Mesendoderm (in vitro differentiated cells): Measurements from ENCODE around the gene GAB2.

Source experiments
- DNase-seq: peaks from one replicate; pipeline ENCODE4 v3.0.0; 2013
- H2AK5ac ChIP-seq: 2 replicates; pipeline ENCODE4 v1.6.1; 2013; ENCODE audit warnings: low read length, inconsistent platforms
- H2BK120ac ChIP-seq: 2 replicates; pipeline ENCODE4 v1.6.1; 2013; ENCODE audit warnings: low read depth, mild to moderate bottlenecking, low read length, moderate library complexity, mixed read lengths
- H2BK15ac ChIP-seq: replicated peaks from 2 replicates; pipeline ENCODE4 v1.6.1; 2013; ENCODE audit warnings: low read depth, mild to moderate bottlenecking, moderate library complexity
- H2BK5ac ChIP-seq: 2 replicates; pipeline ENCODE4 v1.6.1; 2013; ENCODE audit warnings: low read length, inconsistent platforms
- H3K18ac ChIP-seq: 2 replicates; pipeline ENCODE4 v1.6.1; 2013; ENCODE audit warnings: mild to moderate bottlenecking, low read length, mixed read lengths
- H3K23ac ChIP-seq: one replicate; pipeline ENCODE4 v1.6.1; 2013; ENCODE audit warnings: low read length
- H3K27ac ChIP-seq: 2 replicates; pipeline ENCODE4 v1.5.1; 2013; ENCODE audit warnings: low read depth, mild to moderate bottlenecking, inconsistent platforms, low read length, moderate library complexity
- H3K27me3 ChIP-seq: 2 replicates; pipeline ENCODE4 v1.6.1; 2013; ENCODE audit warnings: low read length, control low read depth, mild to moderate bottlenecking, inconsistent platforms; ENCODE audit not compliant: insufficient read depth, poor library complexity
- H3K36me3 ChIP-seq: 2 replicates; pipeline ENCODE4 v1.6.1; 2013; ENCODE audit warnings: low read length, inconsistent platforms; ENCODE audit not compliant: control insufficient read depth, insufficient read depth
- H3K4ac ChIP-seq: one replicate; pipeline ENCODE4 v1.6.1; 2013; ENCODE audit warnings: low read depth, mild to moderate bottlenecking, low read length, moderate library complexity
- H3K4me1 ChIP-seq: 2 replicates; pipeline ENCODE4 v1.6.1; 2013; ENCODE audit warnings: low read depth, low read length, inconsistent platforms; ENCODE audit not compliant: control insufficient read depth
- H3K4me2 ChIP-seq: 2 replicates; pipeline ENCODE4 v1.6.1; 2013; ENCODE audit warnings: low read length
- H3K4me3 ChIP-seq: 2 replicates; pipeline ENCODE4 v1.5.1; 2013; ENCODE audit warnings: mild to moderate bottlenecking, low read length
- H3K56ac ChIP-seq: one replicate; pipeline ENCODE4 v1.6.1; 2013; ENCODE audit warnings: low read length
- H3K79me1 ChIP-seq: 2 replicates; pipeline ENCODE4 v1.6.1; 2013; ENCODE audit warnings: low read length, inconsistent platforms
- H3K79me2 ChIP-seq: 2 replicates; pipeline ENCODE4 v1.6.1; 2013; ENCODE audit warnings: mild to moderate bottlenecking, low read length; ENCODE audit not compliant: control insufficient read depth, insufficient read depth
- H3K9ac ChIP-seq: 2 replicates; pipeline ENCODE4 v1.6.1; 2013; ENCODE audit warnings: low read length, inconsistent platforms
- H4K5ac ChIP-seq: one replicate; pipeline ENCODE4 v1.6.1; 2013; ENCODE audit warnings: low read length
- H4K8ac ChIP-seq: one replicate; pipeline ENCODE4 v1.6.1; 2013; ENCODE audit warnings: low read depth, mild to moderate bottlenecking, control low read depth, low read length, moderate library complexity
- whole genome bisulfite sequencing: extraction: QIAGEN DNeasy Blood & Tissue Kit; methylation state at CpG from one replicate; pipeline ENCODE4 v1.1.7; 2013; ENCODE audit warnings: low lambda C conversion rate, missing lambda C conversion rate; ENCODE audit not compliant: insufficient coverage; ENCODE audit errors: extremely low coverage; 5-methylcytosine and 5-hydroxymethylcytosine counted together

GAB2 gene

DNA sequence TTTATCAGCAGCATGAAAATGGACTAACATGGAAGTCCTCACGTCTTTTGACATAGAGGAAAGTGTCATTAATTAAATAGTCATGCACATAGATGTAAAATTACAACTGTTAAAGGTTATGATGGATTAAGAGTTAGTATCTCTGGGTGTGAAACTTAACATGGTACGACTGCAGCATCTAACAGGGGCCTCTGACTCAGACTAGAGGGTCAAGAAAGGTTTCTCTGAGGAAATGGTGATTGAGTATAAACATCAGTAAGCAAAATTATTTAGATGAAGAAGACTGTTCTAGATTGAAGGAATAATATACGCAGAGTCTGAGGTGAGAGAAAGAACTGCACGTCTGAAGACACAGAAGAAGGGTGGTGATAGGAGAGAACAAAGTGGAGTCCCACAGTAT lies 42.1 kb upstream of the GAB2 start:
- Histone ChIP-seq H4K5ac (no peak overlapping the region), H3K79me1 (no peaks in the 10 kb centered on the region), H2BK5ac (no peak overlapping the region), H3K4me1 (no peaks in the 10 kb centered on the region), H3K4me2 (no peak overlapping the region), H2AK5ac (no peak overlapping the region), H4K8ac (no peak overlapping the region), H3K23ac (no peak overlapping the region), H3K18ac (no peak overlapping the region), H3K56ac (no peak overlapping the region), H3K4me3 (no peak overlapping the region), H2BK15ac (no peak overlapping the region), H3K27ac (no peak overlapping the region), H2BK120ac (no peak overlapping the region), H3K4ac (no peak overlapping the region), H3K36me3 (no peaks in the 10 kb centered on the region), H3K27me3 (no peaks in the 10 kb centered on the region), H3K79me2 (no peaks in the 10 kb centered on the region), H3K9ac (no peak overlapping the region)
- no peak for DNase-seq
- no CpG with 5 or more reads among the region's 4 CpGs for WGBS

GRCh38 chr11:78457448-78457847 lies 39.8 kb upstream of the GAB2 start:
- Histone ChIP-seq H3K23ac (no peak overlapping the region), H3K4me2 (no peak overlapping the region), H4K5ac (no peak overlapping the region), H4K8ac (no peak overlapping the region), H3K4me3 (no peak overlapping the region), H3K9ac (no peak overlapping the region), H3K36me3 (no peaks in the 10 kb centered on the region), H3K4ac (no peak overlapping the region), H3K18ac (no peak overlapping the region), H2AK5ac (no peak overlapping the region), H2BK5ac (no peak overlapping the region), H3K56ac (no peak overlapping the region), H2BK15ac (no peak overlapping the region), H3K27me3 (no peaks in the 10 kb centered on the region), H3K79me1 (no peaks in the 10 kb centered on the region), H3K79me2 (no peaks in the 10 kb centered on the region), H2BK120ac (no peak overlapping the region), H3K27ac (no peak overlapping the region), H3K4me1 (no peaks in the 10 kb centered on the region)
- peak; percentile 21 for DNase-seq
- WGBS: no CpG with 5 or more reads among the region's 2 CpGs

GRCh38 chr11:78453140-78453935 lies 35.7 kb upstream of the GAB2 start:
- H3K36me3 ChIP-seq: no peaks in the 10 kb centered on the region

DNA sequence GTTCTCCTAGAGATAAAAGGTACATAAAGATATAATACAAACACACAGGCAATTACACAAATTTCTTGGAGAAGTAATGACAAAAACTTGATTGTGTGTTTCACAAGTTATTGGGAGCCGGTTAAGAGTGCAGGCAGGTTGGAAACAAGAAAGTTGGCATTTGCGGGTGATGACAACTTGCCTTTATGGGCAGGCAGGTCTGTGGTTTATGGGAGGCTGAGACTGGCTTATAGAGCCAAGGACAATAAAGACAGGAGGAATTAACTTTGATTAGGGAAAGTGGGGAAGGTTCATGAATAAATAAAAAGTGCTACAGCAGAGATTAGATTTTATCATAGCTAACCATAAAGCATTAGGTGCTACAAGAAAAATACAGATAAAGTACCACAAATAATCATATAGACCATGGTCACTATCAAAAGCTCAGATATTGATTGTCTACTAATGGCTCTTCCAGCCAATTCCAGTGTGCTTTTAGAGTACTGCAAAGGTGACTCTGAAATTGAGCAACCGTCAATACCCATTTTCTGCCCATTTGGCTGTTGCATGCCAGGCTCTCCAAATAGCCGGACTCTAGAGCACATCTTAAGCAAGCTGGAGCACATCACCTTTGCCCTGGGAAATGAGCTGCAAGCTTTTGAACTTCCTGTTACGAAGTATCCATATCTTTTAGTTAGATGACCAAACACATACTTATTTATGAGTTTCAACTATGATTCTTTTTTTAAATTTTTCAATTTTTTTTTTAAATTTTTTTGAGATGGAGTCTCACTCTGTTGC lies 33.9 kb upstream of the GAB2 start:
- H3K4me1 ChIP-seq: no peaks in the 10 kb centered on the region
- peak overlapping the region; percentile 31 for H3K4ac ChIP-seq
- H2BK120ac ChIP-seq: no peak overlapping the region
- no CpG with 5 or more reads among the region's 5 CpGs for WGBS
- H3K23ac ChIP-seq: no peak overlapping the region
- no peaks in the 10 kb centered on the region for H3K79me2 ChIP-seq
- H3K4me2 ChIP-seq: no peak overlapping the region
- no peak overlapping the region for H3K9ac ChIP-seq
- no peak overlapping the region for H2AK5ac ChIP-seq
- H3K56ac ChIP-seq: no peak overlapping the region
- no peak overlapping the region for H2BK5ac ChIP-seq
- no peak overlapping the region for H4K5ac ChIP-seq
- no peaks in the 10 kb centered on the region for H3K36me3 ChIP-seq
- no peaks in the 10 kb centered on the region for H3K27me3 ChIP-seq
- H3K18ac ChIP-seq: no peak overlapping the region
- no peak overlapping the region for H2BK15ac ChIP-seq
- no peak overlapping the region for H4K8ac ChIP-seq
- no peak for DNase-seq
- H3K4me3 ChIP-seq: no peak overlapping the region
- H3K79me1 ChIP-seq: no peaks in the 10 kb centered on the region
- H3K27ac ChIP-seq: no peak overlapping the region

More at GRCh38 chr11:78453140-78453935, 35.7 kb upstream of the GAB2 start:
- Histone ChIP-seq H3K4me3 (no peak overlapping the region), H3K27me3 (no peaks in the 10 kb centered on the region), H3K56ac (no peak overlapping the region), H3K79me1 (no peaks in the 10 kb centered on the region), H3K18ac (no peak overlapping the region), H2AK5ac (no peak overlapping the region), H3K79me2 (no peaks in the 10 kb centered on the region), H3K4me2 (no peak overlapping the region), H4K8ac (no peak overlapping the region), H2BK120ac (no peak overlapping the region), H3K27ac (no peak overlapping the region), H2BK15ac (no peak overlapping the region), H3K9ac (no peak overlapping the region), H3K4ac (no peak overlapping the region), H3K4me1 (no peaks in the 10 kb centered on the region), H2BK5ac (no peak overlapping the region), H4K5ac (no peak overlapping the region), H3K23ac (no peak overlapping the region)
- WGBS: no CpG with 5 or more reads among the region's 2 CpGs
- DNase-seq: no peak

GRCh38 chr11:78450866-78451265 lies 33.2 kb upstream of the GAB2 start:
- Histone ChIP-seq H3K4ac (no peak overlapping the region), H2BK120ac (no peak overlapping the region), H3K4me3 (no peak overlapping the region), H3K4me2 (no peak overlapping the region), H3K9ac (no peak overlapping the region), H3K27me3 (no peaks in the 10 kb centered on the region), H3K56ac (no peak overlapping the region), H4K5ac (no peak overlapping the region), H3K4me1 (no peaks in the 10 kb centered on the region), H2AK5ac (no peak overlapping the region), H3K18ac (no peak overlapping the region), H3K79me2 (no peaks in the 10 kb centered on the region), H2BK15ac (no peak overlapping the region), H3K23ac (no peak overlapping the region), H2BK5ac (no peak overlapping the region), H4K8ac (no peak overlapping the region), H3K79me1 (no peaks in the 10 kb centered on the region), H3K36me3 (no peaks in the 10 kb centered on the region), H3K27ac (no peak overlapping the region)
- DNase-seq: no peak
- WGBS: no CpG with 5 or more reads among the region's 2 CpGs
